A172 (cell line): ENCODE results near the gene MIX23. TPM values are rescaled to one million over a fixed set of nuclear protein-coding genes. Genes with fewer than 3 reads are reported as not detected.

Source experiments
- DNase-seq: peaks from one replicate; pipeline ENCODE4 v3.0.0-alpha.2; 2015; ENCODE audit warnings: low spot score
- total RNA-seq: library from RNA; depleted of rRNA; stranded (reverse); fragments of >200 nt; shearing (Covaris generic); gene quantifications from 2 replicates; pipeline ENCODE4 v1.2.3, GENCODE V29; 2014; rRNA removed

MIX23 gene
- total RNA-seq, 1 experiment from 2014 or later: 114 TPM

DNA sequence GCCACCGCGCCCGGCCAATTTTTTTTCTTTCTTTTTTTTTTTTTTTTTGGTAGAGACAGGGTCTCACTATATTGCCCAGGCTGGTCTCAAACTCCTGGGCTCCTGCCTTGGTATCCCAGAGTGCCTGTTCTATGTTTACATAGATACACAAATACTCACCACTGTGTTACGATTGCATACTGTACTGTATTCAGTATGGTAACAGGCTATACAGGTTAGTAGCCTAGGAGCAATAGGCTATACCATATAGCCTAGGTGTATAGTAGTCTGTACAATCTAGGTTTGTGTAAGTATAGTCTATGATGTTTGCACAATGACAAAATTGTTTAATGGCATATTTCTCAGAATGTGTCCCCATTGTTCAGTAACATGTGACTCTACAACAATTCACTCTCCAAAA, 31.4 kb downstream of the MIX23 start:
- no peak for DNase-seq

DNA sequence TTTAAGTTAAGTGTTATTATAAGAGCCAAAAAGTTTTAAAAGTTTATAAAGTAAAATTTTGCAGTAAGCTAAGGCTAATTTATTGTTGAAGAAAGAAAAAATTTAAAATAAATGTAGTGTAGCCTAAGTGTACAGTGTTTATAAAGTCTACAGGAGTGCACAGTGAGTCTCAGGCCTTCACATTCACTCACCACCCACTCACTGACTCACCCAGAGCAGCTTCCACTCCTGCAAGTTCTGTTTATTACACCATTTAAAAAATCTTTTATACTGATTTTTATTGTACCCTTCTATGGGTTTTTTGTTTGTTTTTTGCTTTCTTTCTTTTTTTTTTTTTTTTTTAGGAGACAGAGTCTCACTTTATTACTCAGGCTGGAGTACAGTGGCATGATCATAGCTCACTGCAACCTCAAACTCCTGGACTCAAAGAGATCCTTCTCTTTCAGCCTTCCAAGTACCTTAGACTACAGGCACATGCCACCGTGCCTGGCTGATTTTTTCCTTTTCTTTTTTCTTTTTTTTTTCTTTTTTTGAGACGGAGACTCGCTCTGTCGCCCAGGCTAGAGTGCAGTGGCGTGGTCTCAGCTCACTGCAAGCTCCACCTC, 32.1 kb downstream of the MIX23 start:
- DNase-seq: no peak

DNA sequence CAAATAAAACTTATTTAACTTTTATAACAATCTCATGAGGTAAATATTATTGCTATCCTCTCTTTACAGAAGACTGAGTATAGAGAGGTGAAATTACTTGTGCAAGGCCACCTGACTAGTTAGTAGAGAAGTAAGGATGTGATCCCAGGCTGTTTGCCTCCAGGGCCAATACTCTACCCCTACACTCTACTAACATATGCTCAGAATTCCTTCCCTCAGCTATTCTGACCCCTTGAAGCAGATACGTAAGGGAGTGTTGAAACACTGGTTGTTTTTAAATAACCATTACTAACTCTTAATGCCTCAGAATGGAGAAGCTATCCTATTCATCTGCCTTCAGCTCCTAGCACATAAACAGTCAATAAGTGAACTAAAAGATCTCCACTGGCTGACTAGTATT, 33.9 kb downstream of the MIX23 start:
- DNase-seq: no peak

DNA sequence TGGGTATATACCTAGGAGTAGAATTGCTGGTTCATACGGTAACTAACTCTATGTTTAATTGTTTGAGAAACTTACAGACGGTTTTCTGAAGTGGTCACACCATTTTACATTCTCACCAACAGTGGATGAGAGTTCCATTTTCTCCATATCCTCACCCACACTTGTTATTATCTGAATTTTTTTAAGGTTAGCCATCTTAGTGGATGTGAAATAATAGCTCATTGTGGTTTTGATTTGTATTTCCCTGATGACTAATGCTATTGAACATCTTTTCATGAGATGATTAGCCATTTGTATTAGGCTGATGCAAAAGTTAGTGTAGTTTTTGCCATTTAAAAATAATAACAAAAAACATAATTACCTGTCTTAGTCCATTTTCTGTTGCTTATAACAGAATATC, 39.4 kb downstream of the MIX23 start:
- no peak for DNase-seq

DNA sequence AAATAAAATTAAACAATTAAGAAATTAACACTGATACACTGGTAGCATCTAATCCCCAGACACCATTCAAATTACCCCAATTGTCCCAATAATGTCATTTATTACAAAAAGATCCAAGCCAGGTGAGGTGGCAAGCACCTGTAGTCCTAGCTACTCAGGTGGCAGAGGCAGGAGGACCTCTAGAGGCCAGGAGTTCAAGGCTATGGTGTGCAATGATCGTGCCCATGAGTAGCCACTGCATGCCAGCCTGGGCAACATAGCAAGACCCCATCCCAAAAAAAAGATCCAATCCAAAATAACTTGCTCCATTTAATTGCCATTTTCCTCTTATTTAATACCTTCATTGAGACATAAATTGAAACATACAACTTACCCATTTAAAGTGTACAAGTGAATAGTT, 40.2 kb downstream of the MIX23 start:
- DNase-seq: no peak

DNA sequence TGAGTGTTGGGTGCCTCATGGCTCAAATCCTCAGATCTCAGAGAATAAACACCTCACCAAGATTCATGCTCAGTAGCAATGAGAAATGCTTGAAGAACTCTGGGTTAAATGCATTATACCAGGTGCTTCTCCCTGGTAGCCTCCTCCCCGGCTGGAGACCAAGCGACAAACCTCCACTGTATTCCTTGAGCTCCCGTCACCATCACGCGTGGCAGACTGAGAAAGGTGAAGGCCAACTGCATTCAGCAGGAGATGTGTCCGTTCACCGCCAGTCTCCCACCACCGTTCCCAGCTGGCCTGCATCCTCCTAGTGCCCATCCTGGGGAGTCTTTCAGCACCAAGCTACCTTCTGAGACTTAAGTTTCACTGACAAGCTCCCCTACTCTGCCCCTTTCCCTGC, 50.5 kb downstream of the MIX23 start:
- no peak for DNase-seq

DNA sequence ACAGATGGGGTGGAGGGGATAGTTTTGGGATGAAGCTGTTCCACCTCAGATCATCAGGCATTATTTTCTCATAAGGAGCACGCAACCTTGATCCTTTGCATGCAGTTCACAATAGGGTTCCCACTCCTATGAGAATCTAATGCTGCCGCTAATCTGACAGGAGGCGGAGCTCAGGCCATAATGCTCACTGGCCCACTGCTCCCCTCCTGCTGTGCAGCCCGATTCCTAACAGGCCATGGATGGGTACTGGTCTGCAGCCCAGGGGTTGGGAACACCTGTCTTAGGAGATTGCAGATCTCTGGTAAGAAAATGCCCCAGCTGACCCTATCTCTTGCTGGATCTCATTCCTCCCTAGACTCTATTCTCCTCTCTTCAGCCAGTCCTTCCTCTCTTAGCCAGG, 51.1 kb downstream of the MIX23 start:
- DNase-seq: no peak

DNA sequence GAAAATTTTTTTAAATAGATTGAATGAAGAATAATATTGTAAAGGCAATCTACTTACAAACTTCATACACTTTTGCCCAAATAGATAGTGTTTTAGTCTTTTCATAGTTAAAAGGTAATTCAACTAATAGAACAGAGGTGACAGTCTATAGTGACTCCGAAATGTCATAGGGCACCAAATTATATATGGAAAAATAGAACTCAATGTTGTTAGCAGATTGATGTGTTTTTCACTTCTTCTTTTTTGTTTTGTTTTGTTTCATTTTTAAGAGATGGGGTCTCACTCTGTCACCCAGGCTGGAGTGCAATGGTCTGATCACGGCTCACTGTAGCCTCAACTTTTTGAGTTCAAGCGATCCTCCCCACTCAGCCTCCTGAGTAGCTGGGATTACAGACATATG, 57.3 kb downstream of the MIX23 start:
- no peak for DNase-seq

DNA sequence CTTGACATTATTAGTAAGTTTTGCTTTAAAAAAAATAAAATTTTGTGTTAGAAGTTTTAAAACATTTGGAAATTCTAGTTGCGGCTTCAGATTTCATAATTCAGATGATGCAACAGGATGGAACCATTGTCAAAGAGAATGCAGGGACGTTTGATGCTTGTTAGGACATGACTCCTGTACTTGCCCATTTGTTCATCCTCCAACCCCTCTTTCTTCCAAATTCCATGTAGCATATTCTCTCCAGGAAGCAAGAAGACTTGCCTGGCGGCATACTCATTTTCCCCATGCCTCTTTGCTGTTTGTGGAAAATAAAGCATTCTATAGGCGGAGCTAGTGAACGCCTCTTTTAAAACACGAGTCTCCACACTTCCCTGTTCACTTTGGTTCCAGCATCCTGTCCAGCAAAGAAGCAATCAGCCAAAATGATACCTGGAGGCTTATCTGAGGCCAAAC, 58.1 kb downstream of the MIX23 start, which contains the start of gene CSTA:
Gene CSTA, plus strand, starts transcription at position 378 of the 453 bp plus-strand sequence. Its CDS starts 45 bp downstream, at position 423.
- no peak for DNase-seq

DNA sequence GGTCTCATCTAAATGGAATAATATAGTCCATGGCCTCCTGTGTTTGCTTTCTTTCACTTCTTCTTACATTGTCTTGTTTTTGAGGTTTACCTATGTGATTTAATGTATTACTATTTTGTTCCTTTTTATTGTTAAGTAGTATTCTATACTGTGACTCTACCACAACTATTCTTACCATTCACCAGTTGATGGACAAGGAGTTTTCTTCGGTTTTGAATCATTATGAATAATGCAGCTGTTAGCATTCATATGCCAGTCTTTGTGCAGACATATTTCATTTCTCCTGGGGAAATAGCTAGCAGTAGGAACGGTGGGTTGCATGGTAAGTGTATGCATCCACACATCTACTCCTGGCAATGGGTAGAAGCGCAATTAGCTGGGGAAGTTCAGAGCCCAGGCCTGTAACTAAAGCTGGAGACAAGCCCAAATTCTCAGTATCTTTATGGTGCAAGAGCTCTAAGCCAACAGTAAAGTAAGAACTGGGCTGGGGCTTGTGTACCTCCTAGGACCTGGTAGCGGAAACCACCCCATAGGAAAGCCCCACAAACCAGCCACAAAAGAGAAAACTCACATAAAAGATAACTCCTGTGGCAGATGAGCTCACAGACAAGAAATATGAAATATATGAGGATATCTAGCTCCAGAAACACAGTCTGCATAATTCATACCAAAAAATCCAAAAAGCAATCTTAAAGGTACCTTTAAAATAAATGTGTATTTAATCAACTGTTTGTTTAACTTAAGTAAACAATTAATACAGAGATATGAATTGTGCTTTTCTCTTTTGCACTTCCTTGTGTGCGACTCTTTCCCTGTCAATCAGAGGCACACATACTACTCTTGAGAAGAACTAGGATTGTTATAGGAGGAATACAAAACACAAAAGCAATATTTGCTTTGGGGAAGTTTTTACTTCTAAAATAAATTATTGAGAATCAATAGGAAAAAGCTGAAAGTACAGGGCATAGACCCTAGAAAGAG, 60.6 kb downstream of the MIX23 start:
- no peak for DNase-seq

DNA sequence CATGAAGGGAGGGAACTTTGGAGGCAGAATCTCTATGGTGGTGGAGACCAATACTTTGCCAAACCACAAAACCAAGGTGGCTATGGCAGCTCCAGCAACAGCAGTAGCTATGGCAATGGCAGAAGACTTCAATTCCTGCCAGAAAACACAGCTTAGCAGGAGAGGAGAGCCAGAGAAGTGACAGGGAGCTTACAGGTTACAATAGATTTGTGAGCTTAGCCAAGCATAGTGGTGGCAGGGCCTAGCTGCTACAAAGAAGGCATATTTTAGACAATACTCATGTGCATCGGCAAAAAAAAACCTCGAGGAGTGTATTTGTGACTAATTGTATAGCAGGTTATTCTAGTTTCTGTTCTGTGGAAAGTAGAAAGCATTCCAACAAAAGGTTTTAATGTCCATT, 64.4 kb downstream of the MIX23 start:
- no peak for DNase-seq

DNA sequence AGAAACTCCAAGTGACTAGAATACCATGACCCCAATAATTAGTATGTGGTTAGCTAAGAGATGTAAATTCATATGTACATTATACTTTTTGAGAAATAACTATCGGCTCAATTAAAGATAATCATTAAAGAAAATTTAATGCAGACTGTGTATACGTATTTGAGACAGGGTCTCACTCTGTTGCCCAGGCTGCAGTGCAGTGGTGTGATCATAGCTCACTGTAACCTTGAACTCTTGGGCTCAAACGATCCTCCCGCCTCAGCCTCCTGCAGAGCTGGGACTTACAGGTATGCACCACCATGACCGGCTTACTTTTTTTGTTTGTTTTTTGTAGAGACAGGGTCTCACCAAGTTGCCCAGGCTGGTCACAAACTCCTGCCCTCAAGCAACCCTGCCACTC, 66.7 kb downstream of the MIX23 start:
- no peak for DNase-seq

DNA sequence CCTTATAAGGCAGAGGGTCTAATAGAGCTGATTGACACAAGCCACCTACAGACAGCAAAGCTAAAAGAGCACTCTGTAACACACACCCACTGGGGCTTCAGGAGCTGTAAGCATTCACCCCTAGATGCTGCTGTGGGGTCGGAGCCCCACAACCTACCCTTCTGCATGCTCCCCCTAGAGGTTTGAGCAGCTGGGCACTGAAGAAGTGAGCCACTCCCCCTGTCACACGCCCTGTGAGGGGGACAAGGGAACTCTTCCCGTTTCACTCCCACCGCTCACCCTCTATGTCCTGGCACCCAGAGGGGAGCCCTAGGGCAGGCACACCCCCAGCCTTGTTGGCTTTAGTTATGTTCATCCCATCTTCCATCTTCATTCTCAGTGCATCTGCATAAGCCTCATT, 67.4 kb downstream of the MIX23 start:
- no peak for DNase-seq

DNA sequence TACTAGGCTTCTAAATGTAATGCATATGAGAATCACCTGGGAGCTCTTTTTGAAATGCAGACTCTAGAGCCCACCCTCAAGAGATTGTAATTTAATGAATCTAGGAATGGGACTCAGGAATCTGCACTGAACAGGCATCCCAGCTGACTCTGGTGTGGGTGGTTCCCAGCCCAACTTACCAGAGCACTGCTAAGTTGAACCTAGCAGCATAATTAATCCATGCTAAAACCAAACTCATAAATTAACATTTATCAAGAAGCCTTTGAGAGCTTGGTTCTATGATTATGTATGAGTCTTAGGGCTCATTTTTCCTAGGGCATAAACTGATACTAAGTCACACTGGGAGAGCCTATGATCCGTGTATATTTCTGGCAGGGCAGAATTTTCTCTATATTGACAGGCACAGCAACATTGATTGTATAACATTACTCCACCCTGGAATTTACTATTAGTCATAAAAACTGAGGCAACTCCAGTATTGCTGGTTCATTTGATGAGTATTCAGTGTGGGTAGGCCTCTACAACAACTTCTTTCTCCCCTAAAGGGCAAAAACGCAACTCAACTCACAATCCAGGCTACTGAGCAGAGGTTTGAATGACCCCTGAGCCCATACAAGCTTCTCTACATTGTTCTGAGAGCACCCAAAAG, 68.7 kb downstream of the MIX23 start:
- no peak for DNase-seq

DNA sequence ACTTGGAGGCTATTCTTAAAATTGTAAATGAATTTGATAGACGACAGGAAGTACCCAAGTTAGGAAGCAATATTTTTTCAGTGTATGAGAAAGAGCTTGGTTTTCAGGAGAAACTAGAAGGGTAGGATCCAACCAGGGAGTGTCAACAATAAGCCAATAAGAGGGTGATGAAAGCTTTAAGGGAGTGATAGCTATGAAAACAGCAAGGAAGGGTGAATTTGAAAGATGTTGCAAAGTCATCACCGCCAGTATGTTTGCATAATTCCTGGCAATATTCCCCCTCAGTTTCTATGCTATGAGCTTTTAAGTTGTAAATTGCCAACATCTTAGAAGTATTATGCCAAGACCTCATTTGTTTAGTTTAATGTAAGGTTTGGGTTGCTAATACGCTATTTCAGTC, 69.8 kb downstream of the MIX23 start:
- DNase-seq: no peak

DNA sequence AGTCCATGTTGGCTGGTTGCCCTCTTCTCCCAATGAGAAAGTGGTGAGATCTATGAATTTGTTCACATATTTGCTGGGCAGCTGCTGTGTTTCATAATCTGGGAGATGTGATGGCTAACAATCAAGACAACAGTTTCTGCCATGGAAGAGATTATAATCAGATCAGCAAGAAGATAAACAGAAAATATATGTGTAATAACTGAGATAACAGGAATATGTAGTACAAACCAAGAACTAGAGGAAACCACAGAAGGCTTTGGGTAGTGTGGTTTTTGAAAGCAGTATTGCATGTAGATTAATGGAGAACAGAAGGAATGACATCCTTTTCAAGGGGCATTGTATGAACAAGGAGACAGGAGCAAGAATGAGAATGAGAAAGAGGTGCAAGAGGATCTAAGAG, 70.2 kb downstream of the MIX23 start:
- DNase-seq: no peak

DNA sequence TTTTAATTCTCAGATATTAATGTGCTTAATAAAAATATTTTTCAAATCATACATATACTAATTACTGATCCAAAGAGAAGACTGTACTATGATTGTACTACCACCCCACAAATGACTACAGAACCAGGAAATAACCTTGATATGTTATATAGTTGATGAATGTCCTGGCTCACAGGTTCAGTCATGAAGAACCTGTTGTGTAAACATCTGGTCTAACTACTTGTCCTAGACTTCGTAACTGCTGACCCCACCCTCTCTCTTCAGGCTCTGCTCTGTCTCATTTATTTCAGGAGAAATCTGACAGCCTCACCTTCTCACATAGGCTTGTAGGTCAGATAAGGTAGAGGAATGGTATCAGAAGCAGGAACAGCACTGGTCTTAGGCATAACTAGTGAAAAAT, 72.7 kb downstream of the MIX23 start:
- DNase-seq: no peak

Other genes with a start within 250 kb of the MIX23 start
- not detected in 2 replicates for gene CASR, start 199.6 kb downstream of the MIX23 start, total RNA-seq
- 0.24 TPM in 1 of 2 replicates, not detected in the other for gene CSTA, start 58.0 kb downstream of the MIX23 start, total RNA-seq
- gene FAM162A, start 951 bp upstream of the MIX23 start, total RNA-seq: 41.2 and 55.3 TPM in 2 replicates
- 9.6 and 10.4 TPM in 2 replicates for gene WDR5B, start 32.8 kb upstream of the MIX23 start, total RNA-seq
- gene KPNA1, start 131.7 kb upstream of the MIX23 start, total RNA-seq: 23.8 and 30.6 TPM in 2 replicates
- 20.6 and 22.8 TPM in 2 replicates for gene PARP9, start 181.1 kb upstream of the MIX23 start, total RNA-seq
- 26.1 and 26.3 TPM in 2 replicates for gene DTX3L, start 181.1 kb upstream of the MIX23 start, total RNA-seq
- not detected in 2 replicates for gene PARP15, start 194.4 kb upstream of the MIX23 start, total RNA-seq